HG03342 (cell line): ENCODE results near the gene HERC5.
"Not testable (repeated sequence)": the region's sequence is repeated elsewhere in the genome, so short reads cannot be mapped to it uniquely, and the experiment has no call there.

ENCODE experiments used
- ATAC-seq: cut with Tn5 transposase; IDR thresholded peaks from one replicate; pipeline ENCODE4 v1.9.1; 2021; ENCODE audit warnings: mild to moderate bottlenecking, moderate library complexity; ENCODE audit not compliant: unreplicated experiment

Gene HERC5

DNA sequence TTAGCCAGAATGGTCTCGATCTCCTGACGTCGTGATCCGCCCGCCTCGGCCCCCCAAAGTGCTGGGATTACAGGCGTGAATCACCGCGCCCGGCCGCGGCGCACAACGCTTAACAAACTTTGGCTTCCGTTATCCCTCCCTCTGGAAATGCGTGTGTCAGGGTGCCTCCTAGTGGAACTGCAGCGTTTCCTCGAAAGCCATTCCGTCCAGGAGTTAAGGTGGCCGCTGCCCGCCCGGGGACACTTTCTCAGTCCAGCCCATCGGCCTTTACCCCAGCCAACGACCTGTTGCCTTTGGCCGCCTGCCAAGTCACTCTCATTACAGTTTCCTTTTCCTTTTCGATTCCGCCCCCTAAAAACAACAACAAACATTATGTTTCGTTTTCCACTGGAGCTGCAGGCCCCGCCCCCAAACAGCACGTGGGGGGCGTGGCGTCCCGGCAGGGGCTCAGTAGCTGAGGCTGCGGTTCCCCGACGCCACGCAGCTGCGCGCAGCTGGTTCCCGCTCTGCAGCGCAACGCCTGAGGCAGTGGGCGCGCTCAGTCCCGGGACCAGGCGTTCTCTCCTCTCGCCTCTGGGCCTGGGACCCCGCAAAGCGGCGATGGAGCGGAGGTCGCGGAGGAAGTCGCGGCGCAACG, at the start of gene HERC5:
HERC5 (plus strand) TSS at position 450 of the 637 bp plus-strand sequence; CDS start at position 601, 151 bp downstream.
- peak; percentile 89 for ATAC-seq

DNA sequence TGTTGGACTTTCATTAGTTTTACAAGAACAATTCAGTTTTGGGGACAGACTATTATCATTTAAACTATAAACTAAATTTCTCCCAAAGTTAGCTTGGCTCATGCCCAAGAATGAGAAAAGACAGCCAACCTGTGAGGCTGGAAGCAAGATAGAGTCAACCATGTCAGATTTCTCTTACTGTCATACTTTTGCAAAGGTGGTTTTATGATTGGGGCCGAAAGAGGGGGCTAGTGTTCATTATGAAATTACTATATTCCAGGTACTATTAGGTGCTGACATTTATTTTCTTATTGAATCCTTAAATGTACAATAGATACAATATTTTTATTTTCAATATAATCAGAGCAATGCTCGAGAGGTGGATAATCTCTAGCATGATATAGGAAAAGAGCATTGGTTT, 47.7 kb upstream of the HERC5 start:
- no peak for ATAC-seq

DNA sequence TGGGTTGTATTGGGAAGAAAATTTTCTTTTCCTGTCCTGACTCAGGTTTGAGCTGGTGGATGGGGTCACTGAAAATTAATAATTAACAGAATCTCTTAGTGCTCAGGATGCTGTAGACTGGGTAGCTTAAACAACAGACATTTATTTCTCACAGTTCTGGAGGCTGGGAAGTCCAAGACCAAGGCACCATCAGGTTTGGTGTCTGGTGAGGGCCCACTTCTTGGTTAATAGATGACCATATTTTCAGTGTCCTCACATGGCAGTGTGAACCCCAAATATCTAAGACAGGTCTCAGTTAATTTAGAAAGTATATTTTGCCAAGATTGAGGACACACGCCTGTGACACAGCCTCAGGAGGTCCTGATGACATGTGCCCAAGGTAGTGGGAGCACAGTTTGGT, 47.1 kb upstream of the HERC5 start:
- ATAC-seq = no peak

DNA sequence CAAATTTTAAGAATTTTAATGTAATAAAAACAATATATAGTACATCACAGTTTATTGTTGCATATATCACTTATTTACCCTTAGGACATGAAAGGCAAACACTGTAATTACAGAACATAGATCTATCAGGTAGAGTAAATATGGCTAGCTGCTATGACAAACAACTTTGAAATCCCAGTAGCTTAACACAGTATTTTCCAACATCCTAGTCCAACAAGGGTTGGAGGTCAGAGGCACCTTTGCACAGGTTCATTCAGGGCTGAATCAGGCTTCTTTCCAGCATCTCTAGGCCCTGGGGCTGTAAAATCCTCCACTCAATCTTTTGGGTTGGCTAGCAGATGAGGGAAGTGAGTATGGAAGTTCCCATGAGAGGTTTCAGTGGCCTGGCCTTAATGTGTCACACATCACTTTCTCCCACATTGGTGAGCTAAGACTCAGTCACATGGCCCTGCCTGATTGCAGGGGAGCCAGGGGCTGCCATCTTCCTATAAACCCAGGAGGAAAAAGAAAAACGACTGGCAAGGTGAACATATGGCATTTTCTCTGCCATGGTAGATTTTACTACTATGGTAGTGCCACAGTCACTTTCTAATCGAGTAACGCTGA, 45.3 kb upstream of the HERC5 start:
- ATAC-seq = no peak

DNA sequence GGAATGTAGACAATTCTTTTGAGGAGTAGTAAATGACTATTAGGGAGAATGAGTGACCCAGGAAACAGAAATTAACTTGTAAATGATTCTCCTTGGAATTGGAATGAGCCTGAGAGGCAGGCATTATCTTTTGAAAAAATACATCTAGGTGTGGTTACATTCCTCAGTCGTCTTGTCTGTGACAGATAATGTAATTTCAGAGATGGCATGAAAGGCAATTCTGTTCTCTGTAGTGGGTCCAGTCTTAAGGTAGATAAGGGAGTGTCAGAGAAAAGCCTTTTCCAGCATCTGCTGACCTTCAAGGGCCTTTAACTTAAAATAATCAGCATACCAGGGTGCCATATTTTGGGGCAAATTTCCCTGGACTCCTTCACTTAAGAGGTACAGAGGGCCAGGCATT, 43.1 kb upstream of the HERC5 start:
- ATAC-seq = no peak

DNA sequence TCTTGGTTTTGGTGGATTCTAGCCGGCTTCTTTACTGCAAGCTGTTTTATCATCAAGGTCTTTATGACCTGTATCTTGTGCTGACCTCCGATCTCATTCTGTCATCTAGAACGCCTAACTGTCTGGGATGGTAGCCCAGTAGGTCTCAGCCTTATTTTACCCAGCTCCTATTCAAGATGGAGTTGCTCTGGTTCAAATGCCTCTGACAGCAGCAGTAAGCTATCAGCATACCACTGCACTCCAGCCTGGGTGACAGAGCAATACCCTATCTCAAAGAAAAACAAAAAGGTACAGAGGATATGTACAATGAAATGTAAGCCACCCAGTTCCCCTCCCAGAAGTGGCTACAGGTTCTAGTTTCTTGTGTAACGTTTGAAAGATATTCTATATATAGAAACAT, 42.2 kb upstream of the HERC5 start:
- ATAC-seq = no peak

DNA sequence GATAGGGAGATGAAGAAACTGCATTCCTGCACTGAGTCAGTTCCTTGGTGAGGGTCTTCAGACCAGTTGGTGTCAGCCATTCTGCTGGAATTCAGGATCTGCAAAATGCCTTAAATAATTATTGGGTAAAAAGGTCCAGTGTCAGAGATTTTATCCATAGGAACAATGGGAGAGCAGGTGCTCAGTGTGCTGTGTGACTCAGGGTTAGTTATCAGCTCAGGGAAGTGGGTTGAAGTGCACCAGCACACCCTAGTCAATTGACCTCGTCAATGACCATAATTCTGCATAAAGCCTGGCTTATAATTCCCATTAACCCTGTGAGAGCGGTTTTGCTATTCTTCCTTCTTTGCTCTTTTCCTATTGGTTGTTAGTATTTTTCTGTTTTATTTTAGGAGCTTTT, 40.9 kb upstream of the HERC5 start:
- ATAC-seq = no peak

DNA sequence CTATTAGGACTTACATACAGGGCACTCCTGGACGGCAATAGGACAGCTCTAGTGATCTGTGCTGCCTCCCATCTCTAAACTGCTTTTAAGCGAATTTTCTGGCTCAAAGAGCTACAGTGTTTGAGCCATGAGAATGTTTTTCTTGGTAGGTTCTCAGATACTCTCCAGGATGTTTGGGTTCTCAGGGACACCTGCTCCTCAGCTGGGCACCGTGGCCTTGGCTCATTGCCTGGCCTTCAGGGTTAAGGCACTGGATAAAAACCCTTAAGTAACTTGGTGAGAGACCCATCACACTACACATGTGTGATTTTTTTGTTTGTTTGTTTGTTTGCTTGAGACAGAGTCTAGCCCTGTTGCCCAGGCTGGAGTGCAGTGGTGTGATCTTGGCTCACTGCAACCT, 38.5 kb upstream of the HERC5 start:
- ATAC-seq = no peak

DNA sequence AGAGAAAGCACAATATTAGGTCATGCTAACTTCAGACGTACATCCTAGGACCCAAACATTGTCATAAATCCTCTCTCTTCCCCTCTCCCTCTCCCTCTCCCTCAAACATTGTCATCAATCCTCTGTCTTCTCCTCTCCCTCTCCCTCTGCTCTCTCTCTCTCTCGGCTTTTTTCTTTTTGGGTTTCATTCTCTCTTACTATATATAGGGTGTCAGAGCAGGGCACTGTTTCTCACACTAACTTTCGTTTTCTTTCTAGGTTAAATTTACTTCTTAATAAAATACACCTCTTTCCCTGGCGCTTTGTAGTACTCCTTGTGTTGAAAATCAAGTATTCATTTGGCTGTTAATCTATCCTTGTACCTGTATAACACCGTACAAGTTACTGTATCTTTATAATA, 37.0 kb upstream of the HERC5 start:
- peak; percentile 65 for ATAC-seq

DNA sequence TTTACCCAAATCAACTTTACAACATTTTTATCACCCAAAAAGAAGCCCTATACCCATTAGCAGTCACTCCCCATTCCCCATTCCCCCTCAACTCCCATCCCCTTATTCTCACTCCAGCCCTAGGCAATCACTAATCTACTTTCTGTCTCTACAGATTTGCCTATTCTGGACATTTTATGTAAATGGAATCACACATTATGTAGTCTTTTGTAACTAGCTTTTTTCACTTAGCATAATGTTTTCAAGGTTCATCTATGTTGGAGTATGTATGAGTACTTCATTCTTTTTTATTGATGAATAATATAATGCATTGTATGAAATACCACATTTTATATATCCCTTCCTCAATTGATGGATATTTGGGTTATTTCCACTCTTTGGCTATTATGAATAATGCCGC, 36.1 kb upstream of the HERC5 start:
- no peak for ATAC-seq

DNA sequence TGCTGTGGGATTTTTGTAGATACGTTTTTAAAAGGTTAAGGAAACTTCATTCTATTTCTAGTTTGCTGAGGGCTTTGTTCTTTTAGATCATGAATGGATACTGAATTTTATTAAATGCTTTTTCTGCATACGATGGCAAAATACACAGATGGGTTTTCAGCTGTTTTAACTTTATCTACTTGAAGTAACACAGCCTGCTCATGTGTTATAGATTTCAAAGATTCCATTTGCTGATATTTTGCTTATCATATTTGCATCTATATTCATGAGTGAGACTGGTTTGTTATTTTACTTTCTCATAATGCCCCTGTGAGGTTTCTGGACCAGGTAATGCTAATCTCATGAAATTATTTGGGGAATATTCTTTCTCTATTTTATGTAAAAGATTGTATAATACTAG, 34.5 kb upstream of the HERC5 start:
- no peak for ATAC-seq

DNA sequence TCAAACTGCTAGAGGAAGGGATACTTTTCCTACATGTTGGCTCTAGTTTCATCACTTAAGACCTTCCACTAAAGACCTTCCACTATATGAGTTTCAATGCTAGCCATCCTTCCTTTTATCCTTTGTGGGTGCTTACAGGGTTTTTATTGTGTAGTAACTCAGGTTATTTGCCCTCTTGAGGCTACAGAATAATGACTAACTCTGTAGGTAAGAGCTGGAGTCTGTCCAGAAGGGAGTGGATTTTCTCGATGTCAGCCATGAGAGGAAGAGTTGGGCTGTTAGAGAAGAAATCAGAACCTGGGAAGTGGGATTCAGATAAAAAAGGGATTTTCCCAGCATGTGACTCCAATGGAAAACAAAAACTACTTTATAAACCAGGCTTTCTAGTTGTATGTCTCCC, 27.5 kb upstream of the HERC5 start:
- ATAC-seq = no peak

DNA sequence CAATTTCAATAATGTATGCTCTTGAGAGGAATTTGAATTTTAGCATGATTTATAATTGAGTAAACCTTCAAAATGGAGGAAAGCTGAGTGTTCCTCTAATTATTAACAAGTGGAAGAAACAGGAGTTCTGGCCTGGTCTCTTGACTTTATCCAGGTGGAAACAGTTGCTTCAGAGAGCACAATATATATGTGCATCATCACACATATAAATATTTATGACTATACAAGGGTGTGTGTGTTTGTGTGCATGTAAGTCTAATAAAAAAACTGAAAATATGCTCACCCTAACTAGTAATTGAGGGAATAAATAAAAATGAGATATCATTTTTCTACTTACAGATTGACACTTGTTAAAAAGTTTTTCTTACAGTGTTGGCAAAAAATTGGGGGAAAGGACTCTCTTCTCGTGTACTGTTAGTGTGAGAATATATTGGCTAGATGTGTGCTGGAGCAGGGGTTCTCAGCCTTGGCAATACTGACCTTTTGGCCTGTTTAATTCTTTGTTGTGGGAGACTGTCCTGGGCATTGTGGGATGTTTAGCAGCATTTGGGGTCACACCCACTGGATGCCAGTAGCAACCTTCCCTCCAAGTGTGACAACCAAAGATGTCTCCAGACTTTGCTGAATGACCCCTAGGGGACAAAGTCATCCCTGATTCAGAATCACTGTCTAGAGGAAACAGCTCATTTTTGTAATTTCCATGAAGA, 20.8 kb upstream of the HERC5 start:
- ATAC-seq = no peak

DNA sequence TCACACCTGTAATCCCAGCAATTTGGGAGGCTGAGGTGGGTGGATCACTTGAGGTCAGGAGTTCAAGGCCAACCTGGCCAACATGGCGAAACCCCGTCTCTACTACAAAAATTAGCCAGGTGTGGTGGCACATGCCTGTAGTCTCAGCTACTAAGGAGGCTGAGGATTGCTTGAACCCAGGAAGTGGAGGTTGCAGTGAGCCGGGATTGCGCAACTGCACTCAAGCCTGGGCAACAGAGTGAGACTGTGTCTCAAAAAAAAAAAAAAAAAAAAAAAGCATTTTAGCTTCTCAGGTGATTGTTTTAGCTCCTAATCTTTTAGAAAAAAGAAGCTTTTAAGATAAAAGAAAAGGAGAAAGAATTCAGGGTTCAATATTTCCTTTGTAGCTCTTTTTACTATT, 19.0 kb upstream of the HERC5 start:
- ATAC-seq = not testable (repeated sequence)

DNA sequence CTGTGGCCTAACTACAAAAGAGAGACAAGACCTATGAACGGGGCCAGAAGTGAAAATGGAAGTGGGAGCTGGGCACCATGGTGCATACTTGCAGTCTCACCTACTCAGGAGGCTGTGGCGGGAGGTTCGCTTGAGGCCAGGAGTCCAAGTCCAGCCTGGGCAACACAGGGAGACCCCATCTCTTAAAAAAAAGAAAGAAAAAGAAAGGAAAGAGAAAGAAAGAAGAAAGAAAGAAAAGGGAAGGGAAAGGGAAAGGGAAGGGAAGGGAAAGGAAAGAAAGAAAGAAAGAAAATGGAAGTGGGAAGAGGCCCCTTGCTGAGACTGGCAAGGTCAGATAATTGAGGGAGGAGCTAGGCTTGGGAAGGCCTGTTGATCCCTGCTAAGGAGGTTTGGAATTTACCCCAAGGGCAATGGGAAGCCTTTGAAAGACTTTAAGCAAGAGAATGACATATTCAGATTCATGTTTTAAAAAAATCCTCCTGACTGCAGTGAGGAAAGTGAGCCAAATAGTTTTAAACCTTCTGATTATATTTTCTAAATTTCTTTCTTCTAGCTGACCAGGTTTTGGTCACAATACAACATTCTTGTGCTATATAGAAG, 17.7 kb upstream of the HERC5 start:
- ATAC-seq = no peak

DNA sequence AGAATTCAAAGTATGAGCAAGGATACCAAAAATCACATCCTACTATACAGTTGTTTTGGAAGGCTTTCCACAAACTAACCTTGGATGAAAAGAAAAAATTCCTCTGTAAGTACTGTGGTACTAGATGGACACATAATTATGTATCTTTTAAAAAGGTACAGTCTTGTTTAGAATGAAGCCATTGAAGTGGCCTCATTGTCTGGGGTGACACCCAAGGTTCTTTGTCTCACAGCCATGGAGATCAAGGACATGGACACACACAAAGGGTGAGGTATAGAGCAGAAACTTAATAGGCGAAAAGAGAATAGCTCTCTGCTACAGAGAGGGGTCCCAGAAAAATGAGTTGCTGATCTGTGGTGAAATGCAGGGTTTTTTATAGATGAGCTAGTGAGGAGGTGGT, 16.8 kb upstream of the HERC5 start:
- no peak for ATAC-seq

DNA sequence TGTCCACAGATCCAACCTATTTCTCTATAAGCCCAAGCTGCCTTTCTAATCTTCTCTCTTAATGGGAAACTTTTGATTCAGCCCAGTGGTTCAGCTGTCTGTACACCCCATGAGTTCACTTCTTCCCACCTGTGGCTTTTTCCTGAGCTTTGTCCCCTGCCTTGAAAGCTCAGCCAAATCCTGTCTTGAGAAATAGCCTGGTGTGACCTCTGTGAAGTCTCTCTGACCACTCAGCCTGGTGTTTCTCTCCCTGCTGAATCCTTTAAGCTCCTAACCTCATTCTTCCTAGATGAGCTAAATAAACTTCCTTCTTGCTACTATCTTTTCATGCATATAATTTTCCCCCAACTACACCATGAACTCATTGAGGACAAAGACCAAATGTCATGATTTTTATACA, 15.2 kb upstream of the HERC5 start:
- ATAC-seq = no peak

DNA sequence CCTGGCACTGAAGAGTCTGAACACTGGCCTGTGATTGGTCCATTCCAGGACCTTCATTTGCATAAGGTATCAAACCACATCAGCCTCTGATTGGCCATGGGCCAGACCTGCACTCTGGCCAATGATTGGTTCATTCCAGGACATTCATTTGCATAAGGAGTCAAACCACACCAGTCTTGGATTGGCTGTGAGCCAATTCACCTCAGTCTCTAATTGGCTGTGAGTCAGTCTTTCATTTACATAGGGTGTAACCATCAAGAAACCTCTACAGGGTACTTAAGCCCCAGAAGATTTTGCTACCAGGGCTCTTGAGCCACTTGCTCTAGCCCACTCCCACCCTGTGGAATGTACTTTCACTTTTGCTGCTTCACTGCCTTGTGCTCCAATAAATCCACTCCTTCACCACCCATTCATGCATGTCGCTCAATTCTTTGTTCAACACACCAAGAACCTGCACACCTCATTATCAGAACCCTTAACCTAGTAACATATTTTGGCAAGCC, 14.2 kb upstream of the HERC5 start:
- no peak for ATAC-seq

DNA sequence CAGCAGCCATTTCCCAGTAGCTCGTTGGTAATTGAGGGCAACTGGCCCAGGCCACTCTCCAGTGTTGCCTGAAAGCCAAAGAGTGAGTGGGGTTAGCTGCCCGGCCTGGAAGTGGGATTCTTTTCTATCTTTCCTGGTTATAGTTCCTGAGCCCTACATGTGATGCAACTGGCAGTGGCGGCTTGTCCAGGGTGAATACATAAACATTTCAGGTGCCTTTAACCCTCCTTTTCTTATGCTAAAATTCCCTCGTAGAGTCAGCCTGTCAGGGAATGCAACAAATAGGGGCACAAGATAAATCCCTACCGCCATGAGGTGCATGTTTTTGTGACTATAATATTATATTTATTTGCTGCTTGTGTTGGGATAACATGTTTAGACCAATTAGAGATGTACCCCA, 13.4 kb upstream of the HERC5 start:
- ATAC-seq = no peak

DNA sequence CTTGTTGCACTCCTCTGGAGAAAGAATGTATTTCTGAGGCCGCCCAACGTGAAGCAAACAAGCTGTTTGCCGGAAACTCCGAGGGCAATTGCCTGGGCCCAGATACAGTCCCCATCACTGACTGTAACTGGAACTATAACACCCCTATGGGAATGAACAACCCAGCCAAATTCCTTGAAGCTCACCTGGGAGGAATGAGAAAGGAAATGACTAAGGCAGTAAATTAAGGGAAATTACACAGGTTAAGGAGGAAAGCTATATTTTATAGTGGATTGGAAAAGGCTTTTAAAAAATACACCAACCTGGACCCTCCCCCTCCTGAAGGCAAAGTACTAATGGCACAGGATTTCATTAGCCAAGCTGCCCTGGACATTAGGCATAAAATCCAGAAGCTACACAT, 11.7 kb upstream of the HERC5 start:
- ATAC-seq = no peak

DNA sequence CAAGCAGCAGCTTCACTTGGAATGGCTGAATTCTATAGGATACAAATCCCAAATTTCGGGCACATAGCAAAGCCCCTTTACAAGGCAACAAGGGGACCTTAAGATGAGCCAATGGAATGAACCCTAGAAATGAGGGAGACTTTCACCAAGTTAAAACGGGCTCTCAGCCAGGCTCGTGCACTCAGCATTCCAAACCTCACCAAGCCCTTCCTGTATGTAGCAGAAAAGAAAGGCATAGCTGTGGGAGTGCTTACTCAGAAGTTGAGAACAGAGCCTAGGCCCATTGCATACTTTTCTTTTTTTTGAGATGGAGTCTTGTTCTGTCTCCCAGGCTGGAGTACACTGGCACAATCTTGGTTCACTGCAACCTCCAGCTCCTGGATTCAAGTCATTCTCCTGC, 10.8 kb upstream of the HERC5 start:
- ATAC-seq = no peak
